Measurements from ENCODE around the gene SIN3B. TPM values are rescaled to one million over a fixed set of nuclear protein-coding genes. Genes with fewer than 3 reads are reported as not detected.

SIN3B gene
- total RNA-seq, 1 donor = 24.2 TPM

GRCh38 chr19:16859626-16860025, 30.4 kb downstream of the SIN3B start:
- no peaks in the 10 kb centered on the region for H3K9me3 ChIP-seq (ENCODE audit: low read depth, low read length)
- no peak overlapping the region for H3K27ac ChIP-seq (ENCODE audit: low read depth, low read length)
- no peak overlapping the region for H2AFZ ChIP-seq (ENCODE audit: low read length)
- no peaks in the 10 kb centered on the region for H3K79me2 ChIP-seq (ENCODE audit: insufficient read depth, low read length)
- peak; percentile 56 for DNase-seq (ENCODE audit: insufficient read length, low spot score, missing footprints)
- peaks cover 4% of the 10 kb centered on the region for H4K20me1 ChIP-seq (ENCODE audit: insufficient read depth, low read length)
- H3K27me3 ChIP-seq (ENCODE audit: insufficient read depth, low read length) = no peaks in the 10 kb centered on the region
- H3K4me3 ChIP-seq (ENCODE audit: insufficient read depth, low read length) = no peak overlapping the region
- no peak overlapping the region for H3K4me2 ChIP-seq (ENCODE audit: insufficient read depth, low read length)
- peaks cover 38% of the 10 kb centered on the region for H3K36me3 ChIP-seq (ENCODE audit: insufficient read depth, low read length)
- TF ChIP-seq, protein P1, sequence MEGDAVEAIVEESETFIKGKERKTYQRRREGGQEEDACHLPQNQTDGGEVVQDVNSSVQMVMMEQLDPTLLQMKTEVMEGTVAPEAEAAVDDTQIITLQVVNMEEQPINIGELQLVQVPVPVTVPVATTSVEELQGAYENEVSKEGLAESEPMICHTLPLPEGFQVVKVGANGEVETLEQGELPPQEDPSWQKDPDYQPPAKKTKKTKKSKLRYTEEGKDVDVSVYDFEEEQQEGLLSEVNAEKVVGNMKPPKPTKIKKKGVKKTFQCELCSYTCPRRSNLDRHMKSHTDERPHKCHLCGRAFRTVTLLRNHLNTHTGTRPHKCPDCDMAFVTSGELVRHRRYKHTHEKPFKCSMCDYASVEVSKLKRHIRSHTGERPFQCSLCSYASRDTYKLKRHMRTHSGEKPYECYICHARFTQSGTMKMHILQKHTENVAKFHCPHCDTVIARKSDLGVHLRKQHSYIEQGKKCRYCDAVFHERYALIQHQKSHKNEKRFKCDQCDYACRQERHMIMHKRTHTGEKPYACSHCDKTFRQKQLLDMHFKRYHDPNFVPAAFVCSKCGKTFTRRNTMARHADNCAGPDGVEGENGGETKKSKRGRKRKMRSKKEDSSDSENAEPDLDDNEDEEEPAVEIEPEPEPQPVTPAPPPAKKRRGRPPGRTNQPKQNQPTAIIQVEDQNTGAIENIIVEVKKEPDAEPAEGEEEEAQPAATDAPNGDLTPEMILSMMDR (IDR thresholded peaks at IDR 0.05; ENCODE audit: extremely low read depth, low read depth, low read length) = no peak
- no peaks in the 10 kb centered on the region for H3K4me1 ChIP-seq (ENCODE audit: insufficient read depth, low read length)

DNA sequence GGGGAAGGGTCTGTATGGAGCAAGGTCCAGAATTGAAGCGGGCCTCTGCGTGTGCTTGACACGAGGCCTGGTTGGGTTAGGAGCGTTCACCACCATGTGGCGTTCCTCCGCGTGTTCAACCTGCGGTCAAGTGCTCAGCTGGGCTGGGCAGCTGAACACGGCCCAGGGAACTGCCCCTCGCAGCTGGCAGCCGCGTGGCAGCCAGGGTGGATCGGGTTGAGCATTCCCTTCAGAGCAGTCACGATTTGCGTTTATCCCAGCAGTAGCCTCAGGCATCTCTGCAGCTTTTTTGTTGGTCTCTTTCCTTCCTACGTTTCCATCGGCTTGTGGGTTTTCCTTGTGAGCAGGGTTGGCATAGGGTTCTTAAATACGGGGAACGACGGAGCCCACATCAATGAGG, 30.9 kb downstream of the SIN3B start:
- TF ChIP-seq, protein P1 (IDR thresholded peaks at IDR 0.05; ENCODE audit: extremely low read depth, low read depth, low read length) = no peak
- H3K36me3 ChIP-seq (ENCODE audit: insufficient read depth, low read length) = peaks cover 34% of the 10 kb centered on the region

GRCh38 chr19:16861011-16861410, 31.8 kb downstream of the SIN3B start:
- Histone ChIP-seq H2AFZ (ENCODE audit: low read length) (no peak overlapping the region), H3K4me3 (ENCODE audit: insufficient read depth, low read length) (no peak overlapping the region), H3K4me2 (ENCODE audit: insufficient read depth, low read length) (no peak overlapping the region), H3K79me2 (ENCODE audit: insufficient read depth, low read length) (no peaks in the 10 kb centered on the region), H3K9me3 (ENCODE audit: low read depth, low read length) (no peaks in the 10 kb centered on the region), H3K27me3 (ENCODE audit: insufficient read depth, low read length) (no peaks in the 10 kb centered on the region), H3K36me3 (ENCODE audit: insufficient read depth, low read length) (peaks cover 38% of the 10 kb centered on the region), H3K4me1 (ENCODE audit: insufficient read depth, low read length) (no peaks in the 10 kb centered on the region), H4K20me1 (ENCODE audit: insufficient read depth, low read length) (peaks cover 4% of the 10 kb centered on the region), H3K27ac (ENCODE audit: low read depth, low read length) (no peak overlapping the region)
- TF ChIP-seq, protein P1 (IDR thresholded peaks at IDR 0.05; ENCODE audit: extremely low read depth, low read depth, low read length) = no peak
- DNase-seq (ENCODE audit: insufficient read length, low spot score, missing footprints) = peak; percentile 18

More for the DNA sequence above, 30.9 kb downstream of the SIN3B start:
- peaks cover 4% of the 10 kb centered on the region for H4K20me1 ChIP-seq (ENCODE audit: insufficient read depth, low read length)
- H3K4me1 ChIP-seq (ENCODE audit: insufficient read depth, low read length) = no peaks in the 10 kb centered on the region
- H3K79me2 ChIP-seq (ENCODE audit: insufficient read depth, low read length) = no peaks in the 10 kb centered on the region
- H3K4me2 ChIP-seq (ENCODE audit: insufficient read depth, low read length) = no peak overlapping the region
- H2AFZ ChIP-seq (ENCODE audit: low read length) = no peak overlapping the region
- peak; percentile 39 for DNase-seq (ENCODE audit: insufficient read length, low spot score, missing footprints)
- H3K4me3 ChIP-seq (ENCODE audit: insufficient read depth, low read length) = no peak overlapping the region
- no peak overlapping the region for H3K27ac ChIP-seq (ENCODE audit: low read depth, low read length)
- H3K9me3 ChIP-seq (ENCODE audit: low read depth, low read length) = no peaks in the 10 kb centered on the region
- H3K27me3 ChIP-seq (ENCODE audit: insufficient read depth, low read length) = no peaks in the 10 kb centered on the region

- H3K4me3 ChIP-seq (ENCODE audit: insufficient read depth, low read length) = no peak overlapping the region
- H3K79me2 ChIP-seq (ENCODE audit: insufficient read depth, low read length) = no peaks in the 10 kb centered on the region
- peak; percentile 81 for DNase-seq (ENCODE audit: insufficient read length, low spot score, missing footprints)
- H3K36me3 ChIP-seq (ENCODE audit: insufficient read depth, low read length) = peaks cover 43% of the 10 kb centered on the region
- peaks cover 4% of the 10 kb centered on the region for H4K20me1 ChIP-seq (ENCODE audit: insufficient read depth, low read length)
- H2AFZ ChIP-seq (ENCODE audit: low read length) = no peak overlapping the region
- no peak overlapping the region for H3K27ac ChIP-seq (ENCODE audit: low read depth, low read length)
- H3K4me2 ChIP-seq (ENCODE audit: insufficient read depth, low read length) = no peak overlapping the region
- no peaks in the 10 kb centered on the region for H3K27me3 ChIP-seq (ENCODE audit: insufficient read depth, low read length)
- TF ChIP-seq, protein P1 (IDR thresholded peaks at IDR 0.05; ENCODE audit: extremely low read depth, low read depth, low read length) = no peak
- no peaks in the 10 kb centered on the region for H3K4me1 ChIP-seq (ENCODE audit: insufficient read depth, low read length)
- no peaks in the 10 kb centered on the region for H3K9me3 ChIP-seq (ENCODE audit: low read depth, low read length)
Measured at GRCh38 chr19:16861834-16862233, 32.6 kb downstream of the SIN3B start.
